Measurements from ENCODE around the gene HEATR5A.

DNA sequence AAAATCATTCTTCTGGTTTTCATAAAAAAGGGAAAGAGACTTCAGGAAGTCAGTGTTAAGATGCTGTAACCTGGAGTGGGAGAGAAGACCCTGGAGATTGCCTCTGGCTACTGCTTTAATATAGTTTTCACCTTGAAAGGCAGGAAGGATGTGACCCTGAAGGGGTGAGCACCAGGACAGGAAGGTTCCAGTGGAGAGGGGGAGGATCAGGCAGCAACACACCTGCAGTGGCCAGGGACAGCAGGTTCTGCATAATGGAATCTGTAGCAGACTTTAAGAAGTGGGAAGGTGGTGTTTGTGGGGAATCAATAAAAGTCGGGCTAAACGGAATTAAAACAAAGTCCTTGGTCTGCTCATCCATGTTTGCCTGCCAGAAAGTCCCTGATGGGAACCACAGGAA lies 6.3 kb upstream of the HEATR5A start:
- TF ChIP-seq, protein P1, sequence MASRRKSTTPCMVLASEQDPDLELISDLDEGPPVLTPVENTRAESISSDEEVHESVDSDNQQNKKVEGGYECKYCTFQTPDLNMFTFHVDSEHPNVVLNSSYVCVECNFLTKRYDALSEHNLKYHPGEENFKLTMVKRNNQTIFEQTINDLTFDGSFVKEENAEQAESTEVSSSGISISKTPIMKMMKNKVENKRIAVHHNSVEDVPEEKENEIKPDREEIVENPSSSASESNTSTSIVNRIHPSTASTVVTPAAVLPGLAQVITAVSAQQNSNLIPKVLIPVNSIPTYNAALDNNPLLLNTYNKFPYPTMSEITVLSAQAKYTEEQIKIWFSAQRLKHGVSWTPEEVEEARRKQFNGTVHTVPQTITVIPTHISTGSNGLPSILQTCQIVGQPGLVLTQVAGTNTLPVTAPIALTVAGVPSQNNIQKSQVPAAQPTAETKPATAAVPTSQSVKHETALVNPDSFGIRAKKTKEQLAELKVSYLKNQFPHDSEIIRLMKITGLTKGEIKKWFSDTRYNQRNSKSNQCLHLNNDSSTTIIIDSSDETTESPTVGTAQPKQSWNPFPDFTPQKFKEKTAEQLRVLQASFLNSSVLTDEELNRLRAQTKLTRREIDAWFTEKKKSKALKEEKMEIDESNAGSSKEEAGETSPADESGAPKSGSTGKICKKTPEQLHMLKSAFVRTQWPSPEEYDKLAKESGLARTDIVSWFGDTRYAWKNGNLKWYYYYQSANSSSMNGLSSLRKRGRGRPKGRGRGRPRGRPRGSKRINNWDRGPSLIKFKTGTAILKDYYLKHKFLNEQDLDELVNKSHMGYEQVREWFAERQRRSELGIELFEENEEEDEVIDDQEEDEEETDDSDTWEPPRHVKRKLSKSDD (conservative IDR thresholded peaks at IDR 0.05; ENCODE audit: low read length) = no peak
- TF ChIP-seq POLR2AphosphoS5 (IDR thresholded peaks at IDR 0.05; ENCODE audit: control insufficient read depth, insufficient read depth, low read depth, low read length) = no peak
- TF ChIP-seq SRF (CRISPR knock-in tag; IDR thresholded peaks at IDR 0.05) = no peak
- no peak for TF ChIP-seq CEBPB (tag; IDR thresholded peaks at IDR 0.05)
